Left kidney (tissue), 2 donors: ENCODE data around the gene NXPH1. TPM values are rescaled to one million over a fixed set of nuclear protein-coding genes. Genes with fewer than 3 reads are reported as not detected.

Experiments used
- DNase-seq: peaks from one replicate; pipeline ENCODE4 v3.0.0-alpha.2; 2013
- polyA plus RNA-seq: library from polyadenylated mRNA; unstranded; fragments of 120-200 nt; gene quantifications from one replicate; pipeline ENCODE4 v1.2.1, GENCODE V29; 2013; ENCODE audit not compliant: insufficient read length

NXPH1 gene
- polyA plus RNA-seq, 1 donor: 0.25 TPM

- no peak for DNase-seq
These were observed 65.7 kb downstream of the NXPH1 start for GRCh38 chr7:8499128-8499527.

- no peak for DNase-seq
These were observed 66.9 kb downstream of the NXPH1 start for GRCh38 chr7:8500286-8500685.

GRCh38 chr7:8507566-8507965 is 74.2 kb downstream of the NXPH1 start:
- DNase-seq: no peak

- no peak for DNase-seq
These were observed 76.2 kb downstream of the NXPH1 start for GRCh38 chr7:8509621-8510020.

- DNase-seq: no peak
These were observed 78.4 kb downstream of the NXPH1 start for GRCh38 chr7:8511855-8512254.

- peak; percentile 30 for DNase-seq
These were observed 81.5 kb downstream of the NXPH1 start for GRCh38 chr7:8514781-8515519.

GRCh38 chr7:8515640-8516185 is 82.3 kb downstream of the NXPH1 start:
- no peak for DNase-seq

- no peak for DNase-seq
These were observed 83.6 kb downstream of the NXPH1 start for GRCh38 chr7:8516976-8517375.

- DNase-seq: no peak
These were observed 94.9 kb downstream of the NXPH1 start for GRCh38 chr7:8528311-8528710.

GRCh38 chr7:8531991-8532515 is 98.6 kb downstream of the NXPH1 start:
- no peak for DNase-seq

GRCh38 chr7:8536431-8536830 is 103.0 kb downstream of the NXPH1 start:
- no peak for DNase-seq

GRCh38 chr7:8549046-8549445 is 115.6 kb downstream of the NXPH1 start:
- no peak for DNase-seq

- DNase-seq: no peak
These were observed 127.1 kb downstream of the NXPH1 start for GRCh38 chr7:8560501-8560900.

GRCh38 chr7:8561449-8561848 is 128.0 kb downstream of the NXPH1 start:
- DNase-seq: no peak

- DNase-seq: no peak
These were observed 130.9 kb downstream of the NXPH1 start for GRCh38 chr7:8564281-8564680.

GRCh38 chr7:8566016-8566415 is 132.6 kb downstream of the NXPH1 start:
- no peak for DNase-seq

GRCh38 chr7:8567626-8568025 is 134.2 kb downstream of the NXPH1 start:
- no peak for DNase-seq

- DNase-seq: no peak
These were observed 146.3 kb downstream of the NXPH1 start for GRCh38 chr7:8579661-8580194.

GRCh38 chr7:8581842-8582241 is 148.4 kb downstream of the NXPH1 start:
- DNase-seq: no peak

GRCh38 chr7:8582728-8583127 is 149.3 kb downstream of the NXPH1 start:
- no peak for DNase-seq

GRCh38 chr7:8585591-8585990 is 152.2 kb downstream of the NXPH1 start:
- no peak for DNase-seq

- DNase-seq: no peak
These were observed 156.8 kb downstream of the NXPH1 start for GRCh38 chr7:8590225-8590624.

- DNase-seq: no peak
These were observed 157.4 kb downstream of the NXPH1 start for GRCh38 chr7:8590791-8591190.

GRCh38 chr7:8591289-8591688 is 157.9 kb downstream of the NXPH1 start:
- no peak for DNase-seq
